Osteocyte (in vitro differentiated cells): Measurements from ENCODE around the gene HTT. TPM values are rescaled to one million over a fixed set of nuclear protein-coding genes. Genes with fewer than 3 reads are reported as not detected.

ENCODE experiments used
- DNase-seq: peaks from one replicate; pipeline ENCODE4 v3.0.0; 2021; ENCODE audit warnings: mixed read lengths; ENCODE audit not compliant: unreplicated experiment; ENCODE audit errors: extremely low spot score
- H3K27ac Mint-ChIP-seq: one replicate; pipeline ENCODE4 v1.8.0; 2021; ENCODE audit warnings: mild to moderate bottlenecking, mixed read lengths; ENCODE audit not compliant: unreplicated experiment
- H3K27me3 Mint-ChIP-seq: one replicate; pipeline ENCODE4 v1.8.0; 2021; ENCODE audit warnings: mixed read lengths; ENCODE audit not compliant: unreplicated experiment
- H3K36me3 Mint-ChIP-seq: one replicate; pipeline ENCODE4 v1.8.0; 2021; ENCODE audit warnings: mixed read lengths; ENCODE audit not compliant: unreplicated experiment
- H3K4me1 Mint-ChIP-seq: one replicate; pipeline ENCODE4 v1.8.0; 2021; ENCODE audit warnings: mixed read lengths; ENCODE audit not compliant: unreplicated experiment
- H3K4me3 Mint-ChIP-seq: one replicate; pipeline ENCODE4 v1.8.0; 2021; ENCODE audit warnings: mild to moderate bottlenecking, moderate library complexity, mixed read lengths; ENCODE audit not compliant: unreplicated experiment
- H3K9me3 Mint-ChIP-seq: one replicate; pipeline ENCODE4 v1.8.0; 2021; ENCODE audit warnings: mixed read lengths; ENCODE audit not compliant: unreplicated experiment
- total RNA-seq: library from RNA; stranded (reverse); gene quantifications from 2 replicates; pipeline ENCODE4 v1.2.1, GENCODE V29; 2021
- TF ChIP-seq, protein P1 (sequence below): fragments of 200-600 bp; sonication (generic); IDR thresholded peaks from 2 replicates; pipeline ENCODE4 v1.5.0; 2021; ENCODE audit warnings: antibody characterized with exemption, mild to moderate bottlenecking, moderate library complexity

Gene HTT
- total RNA-seq, 1 donor from 2014 or later = 51.3 TPM

DNA sequence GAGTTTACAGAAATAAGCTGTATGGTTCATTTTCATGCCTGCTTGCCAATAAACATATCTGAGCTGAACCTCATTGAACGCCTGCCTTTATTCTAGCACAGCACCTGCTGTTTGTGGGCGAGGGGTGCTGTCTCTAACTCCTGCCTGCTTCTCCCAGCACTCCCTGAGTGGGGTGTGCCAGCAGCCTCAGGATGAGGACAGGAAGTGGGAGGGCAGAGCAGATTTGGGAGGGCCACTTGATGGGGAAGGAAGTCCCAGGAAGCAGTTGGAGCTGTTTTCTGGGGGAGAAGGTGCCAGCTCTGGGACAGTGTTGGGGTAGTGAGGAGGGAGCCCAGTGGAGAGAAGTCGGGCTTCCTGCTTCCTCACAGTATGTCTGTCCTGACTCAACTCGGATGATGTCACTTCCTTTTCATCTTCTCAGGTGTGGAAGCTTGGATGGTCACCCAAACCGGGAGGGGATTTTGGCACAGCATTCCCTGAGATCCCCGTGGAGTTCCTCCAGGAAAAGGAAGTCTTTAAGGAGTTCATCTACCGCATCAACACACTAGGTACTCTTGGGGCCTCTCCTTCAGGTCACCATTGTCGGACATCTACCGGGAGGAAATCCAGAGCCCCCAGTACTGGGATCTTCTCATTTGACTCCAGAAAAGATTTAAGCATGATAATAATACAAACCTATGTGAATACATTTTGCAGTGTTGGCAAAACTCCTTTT is 145.4 kb downstream of the HTT start:
- Mint-ChIP-seq H3K27me3 (no peaks in the 10 kb centered on the region), H3K27ac (no peak overlapping the region), H3K9me3 (no peaks in the 10 kb centered on the region), H3K4me1 (no peaks in the 10 kb centered on the region), H3K4me3 (no peak overlapping the region), H3K36me3 (peaks cover 35% of the 10 kb centered on the region)
- DNase-seq = no peak
- TF ChIP-seq, protein P1, sequence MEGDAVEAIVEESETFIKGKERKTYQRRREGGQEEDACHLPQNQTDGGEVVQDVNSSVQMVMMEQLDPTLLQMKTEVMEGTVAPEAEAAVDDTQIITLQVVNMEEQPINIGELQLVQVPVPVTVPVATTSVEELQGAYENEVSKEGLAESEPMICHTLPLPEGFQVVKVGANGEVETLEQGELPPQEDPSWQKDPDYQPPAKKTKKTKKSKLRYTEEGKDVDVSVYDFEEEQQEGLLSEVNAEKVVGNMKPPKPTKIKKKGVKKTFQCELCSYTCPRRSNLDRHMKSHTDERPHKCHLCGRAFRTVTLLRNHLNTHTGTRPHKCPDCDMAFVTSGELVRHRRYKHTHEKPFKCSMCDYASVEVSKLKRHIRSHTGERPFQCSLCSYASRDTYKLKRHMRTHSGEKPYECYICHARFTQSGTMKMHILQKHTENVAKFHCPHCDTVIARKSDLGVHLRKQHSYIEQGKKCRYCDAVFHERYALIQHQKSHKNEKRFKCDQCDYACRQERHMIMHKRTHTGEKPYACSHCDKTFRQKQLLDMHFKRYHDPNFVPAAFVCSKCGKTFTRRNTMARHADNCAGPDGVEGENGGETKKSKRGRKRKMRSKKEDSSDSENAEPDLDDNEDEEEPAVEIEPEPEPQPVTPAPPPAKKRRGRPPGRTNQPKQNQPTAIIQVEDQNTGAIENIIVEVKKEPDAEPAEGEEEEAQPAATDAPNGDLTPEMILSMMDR = no peak

DNA sequence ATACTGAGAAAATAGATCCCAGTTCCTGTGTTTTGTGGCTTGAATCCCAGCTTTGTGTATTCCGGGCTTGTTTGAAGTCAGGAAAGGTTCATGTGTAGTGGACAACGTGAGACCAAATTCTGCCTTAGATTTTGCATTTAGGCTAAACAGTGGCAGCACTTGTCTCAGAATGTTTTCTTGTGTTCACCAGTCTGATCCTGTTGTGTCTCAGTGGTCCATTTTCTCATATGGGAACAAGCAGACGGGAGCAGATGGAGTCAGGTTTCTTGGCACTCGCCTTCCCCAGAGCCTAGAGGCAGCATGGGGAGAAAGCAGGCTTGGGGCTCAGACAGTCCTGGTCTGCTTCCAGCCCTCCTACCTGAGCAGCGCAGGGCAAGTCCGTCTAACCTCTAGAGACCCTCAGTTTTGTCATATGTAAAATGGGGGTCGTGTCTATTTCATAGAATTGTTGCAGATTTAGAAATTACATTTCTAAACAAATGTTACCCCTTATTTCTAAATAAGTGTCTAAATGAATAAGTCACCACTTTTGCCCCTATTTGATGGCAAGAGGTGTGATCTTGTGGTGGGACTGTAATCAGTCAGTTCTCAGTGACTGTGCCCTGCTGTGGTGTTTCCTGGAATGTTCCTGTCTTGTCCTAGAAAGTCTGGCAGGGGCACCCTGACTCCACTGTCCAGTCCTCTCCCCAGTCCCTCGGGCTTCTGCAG is 146.1 kb downstream of the HTT start:
- no peak overlapping the region for H3K27ac Mint-ChIP-seq
- DNase-seq = no peak
- H3K4me1 Mint-ChIP-seq = no peaks in the 10 kb centered on the region
- H3K4me3 Mint-ChIP-seq = no peak overlapping the region
- TF ChIP-seq, protein P1 = no peak
- H3K27me3 Mint-ChIP-seq = no peaks in the 10 kb centered on the region
- H3K36me3 Mint-ChIP-seq = peaks cover 36% of the 10 kb centered on the region
- no peaks in the 10 kb centered on the region for H3K9me3 Mint-ChIP-seq

DNA sequence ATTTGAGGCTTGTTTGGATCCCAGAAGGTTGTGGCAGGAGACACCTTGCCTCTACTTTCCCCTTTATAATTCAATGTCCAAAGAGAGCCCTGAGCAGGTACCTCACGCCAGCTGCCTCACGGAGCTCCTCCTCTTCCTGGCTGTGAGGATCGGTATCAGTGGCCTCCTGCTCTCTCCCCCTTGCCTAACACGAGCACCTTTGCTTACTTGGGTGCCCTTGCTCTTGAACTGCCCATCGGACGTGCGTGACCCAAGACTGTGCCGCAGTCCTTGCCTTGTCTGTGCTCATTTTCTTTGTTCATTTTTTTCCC is 146.7 kb downstream of the HTT start:
- H3K27ac Mint-ChIP-seq = no peak overlapping the region
- DNase-seq = no peak
- TF ChIP-seq, protein P1 = no peak
- H3K4me3 Mint-ChIP-seq = no peak overlapping the region
- H3K9me3 Mint-ChIP-seq = no peaks in the 10 kb centered on the region
- H3K4me1 Mint-ChIP-seq = no peaks in the 10 kb centered on the region
- H3K27me3 Mint-ChIP-seq = no peaks in the 10 kb centered on the region
- H3K36me3 Mint-ChIP-seq = peaks cover 39% of the 10 kb centered on the region

DNA sequence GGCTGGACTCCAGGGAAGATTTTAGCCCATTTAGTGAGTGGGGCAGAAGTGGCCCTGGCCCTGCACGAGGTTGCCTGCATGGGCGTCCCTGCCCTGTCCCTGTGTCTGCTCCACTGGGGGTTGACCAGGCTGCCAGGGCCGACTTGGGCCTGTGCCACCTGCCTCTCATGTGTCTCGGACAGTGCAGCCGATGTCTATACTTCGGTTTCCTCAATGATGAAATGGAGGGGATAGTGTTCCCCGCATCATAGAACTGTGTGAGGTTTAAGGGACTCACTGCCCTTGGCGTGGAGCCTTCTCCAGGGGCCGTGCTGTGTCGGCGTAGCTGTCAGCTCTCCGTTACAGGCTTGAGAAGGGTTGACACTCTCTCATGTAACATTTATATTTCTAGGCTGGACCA is 147.5 kb downstream of the HTT start:
- Mint-ChIP-seq H3K27me3 (no peaks in the 10 kb centered on the region), H3K9me3 (no peaks in the 10 kb centered on the region), H3K36me3 (peaks cover 38% of the 10 kb centered on the region), H3K27ac (no peak overlapping the region), H3K4me3 (no peak overlapping the region), H3K4me1 (no peaks in the 10 kb centered on the region)
- DNase-seq = no peak
- TF ChIP-seq, protein P1 = no peak

DNA sequence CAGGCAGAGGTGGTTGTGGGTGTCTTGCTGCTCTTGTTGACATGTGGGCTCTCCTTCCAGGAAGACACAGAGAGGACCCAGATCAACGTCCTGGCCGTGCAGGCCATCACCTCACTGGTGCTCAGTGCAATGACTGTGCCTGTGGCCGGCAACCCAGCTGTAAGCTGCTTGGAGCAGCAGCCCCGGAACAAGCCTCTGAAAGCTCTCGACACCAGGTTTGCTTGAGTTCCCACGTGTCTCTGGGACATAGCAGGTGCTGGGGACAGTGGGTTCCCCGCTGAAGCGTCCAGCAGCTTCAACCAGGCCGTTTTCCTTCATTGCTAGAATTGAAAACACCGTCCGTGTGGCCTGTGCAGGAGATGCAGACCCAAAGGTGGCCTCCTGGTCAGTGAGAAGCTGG is 148.9 kb downstream of the HTT start:
- H3K27ac Mint-ChIP-seq = no peak overlapping the region
- no peaks in the 10 kb centered on the region for H3K4me1 Mint-ChIP-seq
- no peaks in the 10 kb centered on the region for H3K9me3 Mint-ChIP-seq
- H3K4me3 Mint-ChIP-seq = no peak overlapping the region
- H3K36me3 Mint-ChIP-seq = peaks cover 35% of the 10 kb centered on the region
- DNase-seq = no peak
- H3K27me3 Mint-ChIP-seq = no peaks in the 10 kb centered on the region
- TF ChIP-seq, protein P1 = no peak
